Skeletal muscle tissue (tissue), 4 donors: ENCODE results near the gene MEPCE. TPM values are rescaled to one million over a fixed set of nuclear protein-coding genes. Genes with fewer than 3 reads are reported as not detected.

ENCODE experiments used
- H3K27ac ChIP-seq: one replicate; pipeline ENCODE4 v1.7.0; 2013; ENCODE audit warnings: mild to moderate bottlenecking, low read depth, low read length, inconsistent platforms
- H3K27me3 ChIP-seq, 3 donors: one replicate each; pipeline ENCODE4 v1.7.0; 2013; ENCODE audit warnings: low read length in 3 of 3; ENCODE audit not compliant: control insufficient read depth in 3 of 3, insufficient read depth in 3 of 3
- H3K36me3 ChIP-seq, 3 donors: one replicate each; pipeline ENCODE4 v1.7.0; 2013; ENCODE audit warnings: low read length in 3 of 3; ENCODE audit not compliant: control insufficient read depth in 3 of 3, insufficient read depth in 3 of 3
- H3K4me1 ChIP-seq, 3 donors: one replicate each; pipeline ENCODE4 v1.7.0; 2013; ENCODE audit warnings: low read length in 3 of 3, mild to moderate bottlenecking in 3 of 3; ENCODE audit not compliant: control insufficient read depth in 3 of 3, insufficient read depth in 3 of 3
- H3K4me3 ChIP-seq, 3 donors: one replicate each; pipeline ENCODE4 v1.7.0; 2013; ENCODE audit warnings: low read length in 3 of 3
- H3K9ac ChIP-seq, 3 donors: one replicate each; pipeline ENCODE4 v1.7.0; 2013; ENCODE audit warnings: low read length in 3 of 3, mild to moderate bottlenecking in 3 of 3, moderate library complexity in 2 of 3, low read depth in 1 of 3
- H3K9me3 ChIP-seq, 3 donors: one replicate each; pipeline ENCODE4 v1.7.0; 2013; ENCODE audit warnings: low read length in 3 of 3; ENCODE audit not compliant: control insufficient read depth in 3 of 3
- total RNA-seq: library from RNA; depleted of rRNA; stranded (reverse); fragments of >200 nt; gene quantifications from one replicate; pipeline ENCODE4 v1.2.3, GENCODE V29; 2014
- donor health status: Osteomylitis.

The MEPCE gene
- total RNA-seq, 1 donor from 2014 or later: 30.8 TPM

DNA sequence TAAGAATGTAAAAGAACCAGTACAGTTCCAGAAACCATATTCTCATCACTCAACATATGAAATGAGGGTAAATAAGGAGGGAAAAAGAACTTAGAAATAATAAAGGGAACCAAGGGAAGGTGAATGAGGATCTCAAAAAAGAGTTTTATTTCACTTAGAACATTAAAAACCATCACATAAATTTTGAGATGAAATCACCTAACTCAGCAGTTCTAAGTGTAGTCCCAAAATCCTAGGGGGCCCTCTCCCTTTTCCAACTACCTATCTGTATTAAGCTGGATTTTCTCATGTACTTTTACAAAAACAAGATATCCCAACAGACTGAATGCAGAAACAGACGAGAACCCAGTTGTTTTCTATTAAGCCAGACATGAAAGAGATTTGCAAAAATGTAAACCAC, 4.3 kb upstream of the MEPCE start:
- no peak overlapping the region for H3K4me3 ChIP-seq
- H3K9me3 ChIP-seq: no peaks in the 10 kb centered on the region
- H3K9ac ChIP-seq: no peak overlapping the region
- peaks cover 4 to 6% (median 5%) of the 10 kb centered on the region in 3 donors for H3K4me1 ChIP-seq
- H3K27ac ChIP-seq: no peak overlapping the region
- H3K36me3 ChIP-seq: no peaks in the 10 kb centered on the region
- no peaks in the 10 kb centered on the region for H3K27me3 ChIP-seq

DNA sequence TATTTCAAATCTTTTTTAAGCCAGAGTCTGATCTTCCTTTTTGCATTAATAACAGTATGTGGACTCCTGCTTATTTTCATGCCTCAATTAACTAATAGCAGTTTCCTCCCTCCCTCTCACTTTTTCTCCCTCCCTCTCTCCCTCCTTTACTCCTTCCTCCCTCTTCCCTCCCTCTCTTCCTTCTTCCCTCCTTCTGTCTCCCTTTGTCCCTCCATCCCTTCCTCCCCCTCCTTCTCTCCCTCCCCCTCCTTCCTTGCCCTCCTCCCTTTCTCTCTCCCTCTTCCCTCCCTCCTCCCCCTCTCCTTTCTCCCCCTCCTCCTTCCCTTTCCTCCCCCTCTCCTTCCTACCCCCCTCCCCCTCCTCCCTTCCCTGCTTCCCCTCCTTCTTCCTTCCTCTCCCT, 3.1 kb upstream of the MEPCE start:
- Histone ChIP-seq H3K27ac (no peak overlapping the region), H3K27me3 (no peaks in the 10 kb centered on the region), H3K4me3 (no peak overlapping the region), H3K4me1 (peaks cover 16 to 18% (median 16%) of the 10 kb centered on the region in 3 donors), H3K9me3 (no peaks in the 10 kb centered on the region), H3K36me3 (peaks cover 0 to 6% (median 0%) of the 10 kb centered on the region in 3 donors), H3K9ac (no peak overlapping the region)

DNA sequence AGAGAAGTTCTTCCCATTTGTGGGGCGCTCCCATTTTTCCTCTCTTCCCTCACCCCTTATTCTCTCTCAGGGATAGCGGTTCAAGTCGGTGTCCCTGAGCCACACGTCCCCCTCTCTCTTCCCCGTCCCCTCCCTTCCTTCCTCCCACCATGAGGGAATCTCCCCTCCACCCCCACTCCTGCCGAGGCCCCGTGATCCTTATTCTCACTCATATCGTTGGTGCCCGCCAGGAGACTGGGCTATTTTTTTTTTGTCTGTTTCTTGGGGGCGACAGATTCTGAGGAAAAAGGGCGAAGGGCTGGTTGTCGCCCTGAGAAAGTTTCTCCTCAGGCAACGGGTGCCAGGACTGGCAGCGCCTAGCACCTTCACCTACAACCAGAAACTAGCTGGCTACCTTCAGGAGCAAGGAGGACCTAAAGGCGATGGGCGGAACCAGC, 1.9 kb upstream of the MEPCE start:
- no peaks in the 10 kb centered on the region for H3K27me3 ChIP-seq
- H3K36me3 ChIP-seq: peaks cover 6 to 8% (median 7%) of the 10 kb centered on the region in 3 donors
- H3K9me3 ChIP-seq: no peaks in the 10 kb centered on the region
- H3K27ac ChIP-seq: peak overlapping the region; percentile 100
- peak overlapping the region in 1 of 3 donors; percentile 98 for H3K9ac ChIP-seq
- peaks cover 28 to 31% (median 28%) of the 10 kb centered on the region in 3 donors for H3K4me1 ChIP-seq
- peak overlapping the region; percentile 89 to 93 (median 92) for H3K4me3 ChIP-seq

DNA sequence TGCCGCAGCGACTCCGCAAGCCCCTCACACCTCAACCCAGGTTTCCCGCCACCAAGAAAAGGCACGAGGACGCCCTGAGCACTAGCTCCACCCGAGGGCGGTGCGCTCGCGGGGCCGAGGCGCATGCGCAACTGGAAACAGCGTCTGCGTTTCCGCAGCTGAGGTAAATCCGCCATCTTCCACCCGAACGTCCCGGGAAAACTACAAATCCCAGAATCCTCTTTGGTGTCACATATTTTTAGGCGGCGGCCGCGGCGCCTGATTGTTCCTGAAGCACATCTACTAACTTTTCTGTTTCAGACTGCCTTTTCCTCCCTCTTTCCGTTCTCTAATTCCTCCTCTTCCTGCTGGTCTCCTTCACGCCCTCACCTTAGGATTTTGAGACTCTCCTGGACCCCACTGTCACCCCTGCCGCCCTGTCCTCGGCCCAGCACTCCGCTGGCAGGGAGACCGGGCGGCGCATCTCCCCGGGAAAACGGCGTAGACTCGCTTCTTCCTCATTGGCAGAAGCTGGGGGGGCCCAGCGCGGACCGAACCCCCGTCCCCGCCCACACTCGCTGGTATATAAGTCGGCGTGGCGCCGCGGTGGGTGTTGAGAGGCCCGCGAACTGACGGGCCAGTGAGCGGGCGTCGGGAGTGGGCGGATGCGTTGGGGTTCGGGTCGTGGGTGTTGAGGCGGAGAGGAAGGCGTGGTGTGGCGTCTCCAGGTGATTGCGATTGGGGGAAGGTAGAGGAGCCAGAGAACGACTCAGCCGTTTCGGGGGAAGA, 1.2 kb upstream of the MEPCE start, which contains the start of gene ZCWPW1:
ZCWPW1 (minus strand) TSS at position 505 of the 768 bp plus-strand sequence. CDS start 8,054 bp downstream, outside the sequence.
- Histone ChIP-seq H3K9ac (peak within 1 kb of the TSS; percentile 98 to 99 (median 98)), H3K9me3 (no peaks in the 10 kb centered on the region), H3K4me3 (peak within 1 kb of the TSS; percentile 89 to 93 (median 92)), H3K4me1 (peaks cover 29 to 35% (median 30%) of the 10 kb centered on the region in 3 donors), H3K27me3 (no peaks in the 10 kb centered on the region), H3K36me3 (peaks cover 11 to 14% (median 12%) of the 10 kb centered on the region in 3 donors), H3K27ac (peak within 1 kb of the TSS; percentile 100)

DNA sequence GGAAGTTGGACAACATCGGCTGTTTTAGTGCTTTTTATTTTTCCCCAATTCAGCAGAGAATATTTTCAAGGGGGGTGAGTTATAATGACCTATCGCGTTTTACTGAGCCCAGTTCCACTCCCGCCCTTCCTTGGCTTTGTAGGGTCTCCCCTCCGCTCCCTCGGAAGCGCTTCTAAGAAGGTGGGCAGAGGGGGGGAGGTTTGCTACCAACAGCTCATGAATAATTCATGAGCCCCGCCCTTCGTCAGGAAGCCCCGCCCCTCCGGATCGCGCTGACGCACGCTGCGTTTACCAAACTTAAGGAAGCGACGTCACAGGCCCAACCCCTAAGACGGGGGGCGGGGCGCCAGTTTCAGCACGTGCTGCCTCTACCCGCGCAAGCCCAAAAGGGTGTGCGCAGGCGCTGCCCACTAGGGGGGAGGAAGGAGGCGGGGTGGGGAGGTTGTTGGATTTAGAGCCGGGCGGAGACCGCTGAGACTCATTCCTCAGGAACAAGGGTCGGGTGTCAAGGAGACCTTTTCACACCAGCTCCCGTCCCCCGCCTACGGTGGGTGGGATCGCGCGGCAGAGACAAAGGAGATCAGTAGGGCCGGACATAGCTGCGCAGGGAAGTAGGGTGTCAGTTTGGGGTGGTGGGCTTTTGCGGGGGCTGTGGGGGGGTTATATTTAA, 529 bp upstream of the MEPCE start:
- H3K27me3 ChIP-seq: no peaks in the 10 kb centered on the region
- peak overlapping the region; percentile 100 for H3K27ac ChIP-seq
- H3K9me3 ChIP-seq: no peaks in the 10 kb centered on the region
- peak overlapping the region; percentile 89 to 93 (median 92) for H3K4me3 ChIP-seq
- H3K9ac ChIP-seq: peak overlapping the region; percentile 98 to 99 (median 98)
- H3K36me3 ChIP-seq: peaks cover 18 to 22% (median 19%) of the 10 kb centered on the region in 3 donors
- peaks cover 34 to 40% (median 36%) of the 10 kb centered on the region in 3 donors for H3K4me1 ChIP-seq

DNA sequence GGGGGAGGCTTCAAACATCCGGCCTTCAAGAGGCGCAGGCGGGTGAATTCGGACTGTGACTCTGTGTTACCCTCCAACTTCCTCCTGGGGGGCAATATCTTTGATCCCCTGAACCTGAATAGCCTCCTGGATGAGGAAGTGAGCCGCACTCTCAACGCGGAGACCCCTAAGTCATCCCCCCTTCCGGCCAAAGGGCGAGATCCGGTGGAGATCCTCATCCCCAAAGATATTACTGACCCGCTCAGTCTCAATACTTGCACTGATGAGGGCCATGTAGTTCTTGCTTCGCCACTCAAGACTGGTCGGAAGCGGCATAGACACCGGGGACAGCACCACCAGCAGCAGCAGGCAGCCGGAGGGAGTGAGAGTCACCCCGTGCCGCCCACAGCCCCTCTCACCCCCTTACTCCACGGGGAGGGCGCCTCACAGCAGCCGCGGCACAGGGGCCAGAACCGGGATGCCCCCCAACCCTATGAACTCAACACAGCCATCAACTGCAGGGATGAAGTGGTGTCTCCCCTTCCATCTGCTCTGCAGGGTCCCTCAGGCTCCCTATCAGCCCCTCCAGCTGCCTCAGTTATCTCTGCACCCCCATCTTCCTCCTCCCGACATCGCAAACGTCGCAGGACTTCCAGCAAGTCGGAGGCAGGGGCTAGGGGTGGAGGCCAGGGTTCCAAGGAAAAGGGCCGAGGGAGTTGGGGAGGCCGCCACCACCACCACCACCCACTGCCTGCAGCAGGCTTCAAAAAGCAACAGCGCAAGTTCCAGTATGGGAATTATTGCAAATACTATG, 1.1 kb downstream of the MEPCE start:
- Histone ChIP-seq H3K4me1 (peaks cover 47 to 54% (median 49%) of the 10 kb centered on the region in 3 donors), H3K9me3 (no peaks in the 10 kb centered on the region), H3K27ac (peak overlapping the region; percentile 100), H3K9ac (peak overlapping the region; percentile 95 to 99 (median 97)), H3K27me3 (no peaks in the 10 kb centered on the region), H3K4me3 (peak overlapping the region; percentile 63 to 91 (median 85)), H3K36me3 (peaks cover 20 to 28% (median 21%) of the 10 kb centered on the region in 3 donors)

DNA sequence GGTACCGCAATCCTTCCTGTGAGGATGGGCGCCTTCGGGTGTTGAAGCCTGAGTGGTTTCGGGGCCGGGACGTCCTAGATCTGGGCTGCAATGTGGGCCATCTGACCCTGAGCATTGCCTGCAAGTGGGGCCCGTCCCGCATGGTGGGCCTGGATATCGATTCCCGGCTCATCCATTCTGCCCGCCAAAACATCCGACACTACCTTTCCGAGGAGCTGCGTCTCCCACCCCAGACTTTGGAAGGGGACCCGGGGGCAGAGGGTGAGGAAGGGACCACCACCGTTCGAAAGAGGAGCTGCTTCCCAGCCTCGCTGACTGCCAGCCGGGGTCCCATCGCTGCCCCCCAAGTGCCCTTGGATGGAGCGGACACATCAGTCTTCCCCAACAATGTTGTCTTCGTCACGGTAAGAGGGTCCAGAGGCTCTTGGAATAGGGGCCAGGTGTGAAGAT, 1.7 kb downstream of the MEPCE start:
- Histone ChIP-seq H3K4me3 (peak overlapping the region in 1 of 3 donors; percentile 63), H3K9me3 (no peaks in the 10 kb centered on the region), H3K36me3 (peaks cover 20 to 28% (median 21%) of the 10 kb centered on the region in 3 donors), H3K4me1 (peaks cover 48 to 55% (median 49%) of the 10 kb centered on the region in 3 donors), H3K9ac (peak overlapping the region in 2 of 3 donors; percentile 32 to 97), H3K27me3 (no peaks in the 10 kb centered on the region), H3K27ac (no peak overlapping the region)

DNA sequence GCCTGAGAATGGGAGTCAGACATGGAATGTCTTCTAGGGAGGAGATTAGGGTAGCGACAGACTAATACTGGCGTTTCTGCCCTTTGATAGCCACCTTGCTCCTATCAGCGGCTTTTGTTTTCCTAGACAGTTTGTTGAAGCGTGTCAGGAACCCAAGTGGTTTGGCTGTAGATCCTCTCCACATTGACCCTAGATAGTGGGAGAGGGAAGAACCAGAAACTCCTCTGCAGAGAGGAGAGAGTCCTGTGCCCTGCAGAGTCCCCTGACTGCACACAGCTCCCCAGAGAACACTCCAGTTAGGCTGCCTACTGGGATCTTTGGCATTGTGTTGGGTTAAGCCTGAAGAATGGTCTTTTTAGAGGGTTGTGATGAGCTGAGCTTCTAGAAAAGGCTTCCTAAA, 2.4 kb downstream of the MEPCE start:
- Histone ChIP-seq H3K4me3 (no peak overlapping the region), H3K9me3 (no peaks in the 10 kb centered on the region), H3K9ac (peak overlapping the region in 1 of 3 donors; percentile 32), H3K4me1 (peaks cover 48 to 57% (median 49%) of the 10 kb centered on the region in 3 donors), H3K27me3 (no peaks in the 10 kb centered on the region), H3K36me3 (peaks cover 20 to 28% (median 21%) of the 10 kb centered on the region in 3 donors), H3K27ac (no peak overlapping the region)

DNA sequence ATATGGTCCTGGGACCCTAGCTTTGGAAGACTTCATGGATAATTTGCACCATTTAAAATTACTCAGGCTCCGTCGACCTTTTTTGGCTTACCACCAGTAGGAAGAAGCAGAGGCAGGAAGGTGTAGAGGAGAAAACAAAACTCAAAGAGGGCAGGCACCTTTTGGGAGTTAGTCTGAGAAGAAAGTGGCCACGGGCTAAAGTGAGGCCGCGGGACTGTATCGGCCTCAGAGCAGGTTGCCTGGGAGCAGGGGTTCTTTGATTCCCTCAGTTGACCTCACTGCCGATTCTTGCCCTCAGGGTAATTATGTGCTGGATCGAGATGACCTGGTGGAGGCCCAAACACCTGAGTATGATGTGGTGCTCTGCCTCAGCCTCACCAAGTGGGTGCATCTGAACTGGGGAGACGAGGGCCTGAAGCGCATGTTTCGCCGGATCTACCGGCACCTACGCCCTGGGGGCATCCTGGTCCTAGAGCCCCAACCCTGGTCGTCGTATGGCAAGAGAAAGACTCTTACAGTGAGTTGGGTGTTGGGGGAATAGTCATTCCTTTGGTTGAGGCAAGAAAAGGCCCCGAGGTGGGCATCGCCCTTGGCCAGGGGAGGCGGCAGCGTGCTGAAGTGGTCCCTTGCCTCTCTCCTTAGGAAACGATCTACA, 3.1 kb downstream of the MEPCE start:
- peaks cover 20 to 28% (median 21%) of the 10 kb centered on the region in 3 donors for H3K36me3 ChIP-seq
- no peak overlapping the region for H3K27ac ChIP-seq
- no peaks in the 10 kb centered on the region for H3K9me3 ChIP-seq
- H3K27me3 ChIP-seq: no peaks in the 10 kb centered on the region
- no peak overlapping the region for H3K4me3 ChIP-seq
- peaks cover 47 to 57% (median 48%) of the 10 kb centered on the region in 3 donors for H3K4me1 ChIP-seq
- H3K9ac ChIP-seq: peak overlapping the region in 2 of 3 donors; percentile 40 to 53
